ENCODE data around the gene LNX2. TPM values are rescaled to one million over a fixed set of nuclear protein-coding genes. Genes with fewer than 3 reads are reported as not detected.
A peak's percentile ranks its signal among the peaks of the same experiment; 100 is the strongest.

LNX2 gene
- total and polyA plus RNA-seq, 2 donors from 2014 or later = 5.6 to 13.8 TPM

DNA sequence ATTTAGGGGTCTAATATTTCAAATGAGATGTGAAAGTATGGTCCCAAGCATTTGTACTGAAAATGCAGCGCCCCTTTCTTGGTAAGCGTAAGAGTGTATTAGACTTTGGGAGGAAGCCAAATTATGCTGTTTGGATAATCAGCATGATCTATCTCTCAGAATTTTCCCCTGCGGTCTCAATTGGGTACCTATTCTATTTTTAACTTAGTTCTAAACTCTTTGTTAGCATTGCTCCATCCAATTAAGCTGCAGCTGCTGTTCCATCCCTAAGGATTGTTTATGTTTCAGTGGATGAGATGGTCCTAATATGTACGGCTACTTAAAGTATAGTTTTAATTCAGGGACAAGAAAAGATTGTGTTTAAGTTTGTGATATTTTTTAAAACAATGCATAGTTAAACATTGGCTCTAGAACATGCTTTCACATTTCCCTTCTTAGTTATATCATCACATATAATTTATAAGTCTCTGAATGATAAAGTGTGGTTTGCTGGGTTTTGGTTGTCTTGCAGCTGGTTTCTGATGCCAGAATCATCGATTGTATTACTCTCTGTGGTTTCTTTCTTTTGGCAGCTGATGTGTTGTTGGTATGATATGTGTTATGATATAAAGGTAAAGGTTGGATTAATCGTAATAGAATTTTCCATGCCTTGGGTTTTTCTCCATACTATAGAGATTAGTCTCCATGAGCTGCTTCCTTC lies 16.4 kb upstream of the LNX2 start:
- no peaks in the 10 kb centered on the region for H3K27me3 ChIP-seq (ENCODE audit: control insufficient read depth, insufficient read depth, low read length)
- TF ChIP-seq, protein P1, sequence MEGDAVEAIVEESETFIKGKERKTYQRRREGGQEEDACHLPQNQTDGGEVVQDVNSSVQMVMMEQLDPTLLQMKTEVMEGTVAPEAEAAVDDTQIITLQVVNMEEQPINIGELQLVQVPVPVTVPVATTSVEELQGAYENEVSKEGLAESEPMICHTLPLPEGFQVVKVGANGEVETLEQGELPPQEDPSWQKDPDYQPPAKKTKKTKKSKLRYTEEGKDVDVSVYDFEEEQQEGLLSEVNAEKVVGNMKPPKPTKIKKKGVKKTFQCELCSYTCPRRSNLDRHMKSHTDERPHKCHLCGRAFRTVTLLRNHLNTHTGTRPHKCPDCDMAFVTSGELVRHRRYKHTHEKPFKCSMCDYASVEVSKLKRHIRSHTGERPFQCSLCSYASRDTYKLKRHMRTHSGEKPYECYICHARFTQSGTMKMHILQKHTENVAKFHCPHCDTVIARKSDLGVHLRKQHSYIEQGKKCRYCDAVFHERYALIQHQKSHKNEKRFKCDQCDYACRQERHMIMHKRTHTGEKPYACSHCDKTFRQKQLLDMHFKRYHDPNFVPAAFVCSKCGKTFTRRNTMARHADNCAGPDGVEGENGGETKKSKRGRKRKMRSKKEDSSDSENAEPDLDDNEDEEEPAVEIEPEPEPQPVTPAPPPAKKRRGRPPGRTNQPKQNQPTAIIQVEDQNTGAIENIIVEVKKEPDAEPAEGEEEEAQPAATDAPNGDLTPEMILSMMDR (IDR thresholded peaks at IDR 0.05; ENCODE audit: borderline replicate concordance, extremely low read depth, insufficient read depth) = no peak
- no peak overlapping the region for H3K27ac ChIP-seq (ENCODE audit: low read depth in 2 of 2, low read length in 2 of 2)
- H3K4me3 ChIP-seq (ENCODE audit: low read length in 3 of 3) = no peak overlapping the region
- no peaks in the 10 kb centered on the region for H3K9me3 ChIP-seq (ENCODE audit: control insufficient read depth in 2 of 3, insufficient read depth in 1 of 3, low read length in 3 of 3)
- DNase-seq (no peak), FAIRE-seq (no peak)
- no peaks in the 10 kb centered on the region for H3K36me3 ChIP-seq (ENCODE audit: control insufficient read depth in 2 of 3, insufficient read depth in 3 of 3, low read length in 3 of 3)
- no peak overlapping the region for H3K9ac ChIP-seq (ENCODE audit: low read length in 3 of 3)
- intact Hi-C loops (cut with DNase I) = no loop called here
- H3K4me1 ChIP-seq (ENCODE audit: control insufficient read depth in 2 of 3, insufficient read depth in 2 of 3, low read depth in 1 of 3, low read length in 3 of 3) = peaks cover 0 to 17% (median 4%) of the 10 kb centered on the region in 3 donors

DNA sequence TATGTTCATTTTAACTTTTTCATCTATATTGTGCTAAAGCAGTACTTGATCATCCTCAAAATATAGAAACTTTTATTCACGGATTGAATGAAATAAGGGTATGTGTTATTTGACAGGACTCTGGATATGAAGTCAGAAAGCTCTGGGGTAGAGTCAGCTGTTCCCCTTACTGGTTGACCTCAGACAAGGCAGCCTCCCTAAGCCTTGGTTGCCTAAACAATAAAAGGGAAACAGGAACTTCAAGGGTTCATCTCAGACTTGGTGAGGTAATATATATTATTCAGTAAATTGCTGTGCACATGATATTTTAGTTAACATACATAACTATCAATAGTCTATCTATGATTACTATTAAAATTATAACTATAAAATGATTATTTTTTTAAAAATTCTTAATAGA lies 14.9 kb upstream of the LNX2 start:
- no peaks in the 10 kb centered on the region for H3K9me3 ChIP-seq (ENCODE audit: control insufficient read depth in 2 of 3, insufficient read depth in 1 of 3, low read length in 3 of 3)
- peak; percentile 70 for FAIRE-seq
- no peak overlapping the region for H3K9ac ChIP-seq (ENCODE audit: low read length in 3 of 3)
- H3K36me3 ChIP-seq (ENCODE audit: control insufficient read depth in 2 of 3, insufficient read depth in 3 of 3, low read length in 3 of 3) = no peaks in the 10 kb centered on the region
- no peak overlapping the region for H3K27ac ChIP-seq (ENCODE audit: low read depth in 2 of 2, low read length in 2 of 2)
- H3K4me3 ChIP-seq (ENCODE audit: low read length in 3 of 3) = no peak overlapping the region
- intact Hi-C loops (cut with DNase I) = no loop called here
- peaks cover 0 to 15% (median 4%) of the 10 kb centered on the region in 3 donors for H3K4me1 ChIP-seq (ENCODE audit: control insufficient read depth in 2 of 3, insufficient read depth in 2 of 3, low read depth in 1 of 3, low read length in 3 of 3)
- TF ChIP-seq, protein P1 (IDR thresholded peaks at IDR 0.05; ENCODE audit: borderline replicate concordance, extremely low read depth, insufficient read depth) = no peak
- no peak for DNase-seq
- no peaks in the 10 kb centered on the region for H3K27me3 ChIP-seq (ENCODE audit: control insufficient read depth, insufficient read depth, low read length)

DNA sequence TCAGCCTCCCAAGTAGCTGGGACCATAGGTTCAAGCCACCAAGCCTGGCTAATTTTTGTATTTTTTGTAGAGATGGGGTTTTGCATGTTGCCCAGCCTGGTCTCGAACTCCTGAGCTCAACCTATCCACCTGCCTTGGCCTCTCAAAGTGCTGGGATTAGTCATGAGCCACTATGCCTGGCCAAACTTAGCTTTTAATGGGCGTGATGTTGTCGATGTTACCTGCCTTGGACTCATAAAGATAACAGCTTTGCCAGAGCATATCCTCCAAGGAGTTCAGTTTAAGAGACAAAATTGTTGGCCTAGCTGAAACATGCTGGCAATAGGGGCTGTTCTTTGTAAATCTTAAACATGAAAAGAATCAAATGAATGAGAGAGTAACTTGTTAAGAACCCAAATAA lies 14.5 kb upstream of the LNX2 start:
- intact Hi-C loops (cut with DNase I) = no loop called here
- no peak overlapping the region for H3K27ac ChIP-seq (ENCODE audit: low read depth in 2 of 2, low read length in 2 of 2)
- peaks cover 0 to 15% (median 4%) of the 10 kb centered on the region in 3 donors for H3K4me1 ChIP-seq (ENCODE audit: control insufficient read depth in 2 of 3, insufficient read depth in 2 of 3, low read depth in 1 of 3, low read length in 3 of 3)
- H3K9me3 ChIP-seq (ENCODE audit: control insufficient read depth in 2 of 3, insufficient read depth in 1 of 3, low read length in 3 of 3) = no peaks in the 10 kb centered on the region
- no peak overlapping the region for H3K9ac ChIP-seq (ENCODE audit: low read length in 3 of 3)
- no peak overlapping the region for H3K4me3 ChIP-seq (ENCODE audit: low read length in 3 of 3)
- TF ChIP-seq, protein P1 (IDR thresholded peaks at IDR 0.05; ENCODE audit: borderline replicate concordance, extremely low read depth, insufficient read depth) = no peak
- FAIRE-seq (no peak), DNase-seq (no peak)
- H3K27me3 ChIP-seq (ENCODE audit: control insufficient read depth, insufficient read depth, low read length) = no peaks in the 10 kb centered on the region
- H3K36me3 ChIP-seq (ENCODE audit: control insufficient read depth in 2 of 3, insufficient read depth in 3 of 3, low read length in 3 of 3) = no peaks in the 10 kb centered on the region

Measured in kidney (tissue), 14 donors.